ENCODE measurements around the gene STAM2.

DNA sequence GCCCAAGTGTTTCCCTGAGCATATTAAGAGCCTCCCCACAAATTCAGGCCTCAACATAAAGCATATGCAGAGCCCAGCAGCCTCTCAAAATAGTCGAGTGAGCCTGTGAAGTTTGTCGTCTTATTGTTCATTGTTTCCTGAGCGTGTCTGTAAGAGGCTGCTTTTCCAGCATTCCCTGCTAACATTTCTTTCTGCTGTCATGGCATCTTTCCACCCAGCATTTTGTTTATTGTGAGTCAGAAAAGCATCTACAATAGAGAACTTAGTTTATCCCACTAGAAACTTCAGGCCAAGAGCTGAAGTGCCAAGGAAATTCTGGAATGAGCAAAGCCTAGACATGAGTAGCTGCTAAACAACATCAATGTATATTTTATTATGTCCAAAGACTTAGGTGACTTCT, 46.3 kb upstream of the STAM2 start:
- TF ChIP-seq GATA3 (IDR thresholded peaks at IDR 0.05; ENCODE audit: low read depth, low read length) (no peak), GATA2 (IDR thresholded peaks at IDR 0.05; ENCODE audit: low read depth, low read length) (no peak)
